ENCODE data around the gene ZBTB20.

Gene ZBTB20

GRCh38 chr3:114454551-114455251 lies 692.4 kb downstream of the ZBTB20 start:
- no peak overlapping the region for H3K4me3 Mint-ChIP-seq
- no peak overlapping the region for H3K27ac Mint-ChIP-seq (ENCODE audit: low read depth)
- H3K4me1 Mint-ChIP-seq: no peaks in the 10 kb centered on the region
- ATAC-seq (replicated peaks; ENCODE audit: extremely low read depth, poor library complexity, severe bottlenecking) (no peak), DNase-seq (ENCODE audit: low spot score in 2 of 2) (no peak)
- H3K27me3 Mint-ChIP-seq: no peaks in the 10 kb centered on the region
- no peaks in the 10 kb centered on the region for H3K9me3 Mint-ChIP-seq
- H3K36me3 Mint-ChIP-seq (ENCODE audit: insufficient read depth): no peaks in the 10 kb centered on the region

GRCh38 chr3:114453361-114453780 lies 693.7 kb downstream of the ZBTB20 start:
- no peak for ATAC-seq (replicated peaks; ENCODE audit: extremely low read depth, poor library complexity, severe bottlenecking)
- Mint-ChIP-seq H3K27me3 (no peaks in the 10 kb centered on the region), H3K27ac (ENCODE audit: low read depth) (no peak overlapping the region), H3K4me1 (no peaks in the 10 kb centered on the region), H3K9me3 (no peaks in the 10 kb centered on the region), H3K4me3 (no peak overlapping the region), H3K36me3 (ENCODE audit: insufficient read depth) (no peaks in the 10 kb centered on the region)
- DNase-seq (ENCODE audit: low spot score in 2 of 2): no peak

DNA sequence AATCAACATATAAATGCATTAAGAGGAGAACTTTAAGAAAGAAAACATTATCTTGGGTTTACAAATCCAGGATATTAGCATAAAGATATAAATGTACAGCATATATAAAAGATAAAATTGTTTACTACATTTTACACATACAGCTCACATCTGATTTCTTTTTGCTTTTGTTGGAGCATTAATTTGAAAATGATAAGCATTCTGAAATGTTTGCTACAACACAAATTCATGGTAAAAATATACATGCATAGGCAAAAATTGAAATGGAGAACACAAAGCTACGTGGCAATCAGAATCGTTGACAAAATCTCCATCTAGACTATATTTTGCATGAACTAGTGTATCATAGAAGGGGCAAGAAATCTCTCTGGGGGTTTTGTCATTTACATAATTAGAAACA lies 694.2 kb downstream of the ZBTB20 start:
- H3K4me1 Mint-ChIP-seq: peaks cover 2% of the 10 kb centered on the region
- ATAC-seq (replicated peaks; ENCODE audit: extremely low read depth, poor library complexity, severe bottlenecking) (no peak), DNase-seq (ENCODE audit: low spot score in 2 of 2) (no peak)
- H3K9me3 Mint-ChIP-seq: no peaks in the 10 kb centered on the region
- no peaks in the 10 kb centered on the region for H3K27me3 Mint-ChIP-seq
- H3K27ac Mint-ChIP-seq (ENCODE audit: low read depth): no peak overlapping the region
- no peak overlapping the region for H3K4me3 Mint-ChIP-seq
- H3K36me3 Mint-ChIP-seq (ENCODE audit: insufficient read depth): no peaks in the 10 kb centered on the region

GRCh38 chr3:114452256-114452655 lies 694.8 kb downstream of the ZBTB20 start:
- no peak overlapping the region for H3K4me3 Mint-ChIP-seq

DNA sequence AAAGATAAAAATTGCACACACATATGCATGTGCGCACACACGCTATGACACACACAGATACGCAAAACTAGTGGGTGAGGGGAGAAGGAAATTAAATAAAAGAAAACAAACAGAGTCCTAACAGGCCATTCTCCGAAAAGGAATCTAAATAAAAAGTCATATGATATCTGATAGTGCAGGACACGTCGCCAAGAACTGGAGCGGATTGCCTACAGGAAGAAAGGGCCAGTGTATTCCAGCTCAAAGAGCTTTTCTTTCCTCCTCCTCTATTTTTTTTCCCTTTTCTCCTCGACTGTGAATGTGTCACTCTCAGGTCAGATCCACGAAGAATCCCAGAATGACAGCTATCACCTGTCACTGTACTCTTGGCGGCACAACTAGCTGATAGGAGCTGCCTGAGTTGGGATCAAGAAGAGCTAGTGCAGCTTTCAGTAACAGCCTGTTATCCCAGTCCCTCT lies 695.5 kb downstream of the ZBTB20 start:
- Mint-ChIP-seq H3K4me3 (no peak overlapping the region), H3K36me3 (ENCODE audit: insufficient read depth) (no peaks in the 10 kb centered on the region), H3K27ac (ENCODE audit: low read depth) (no peak overlapping the region), H3K27me3 (no peaks in the 10 kb centered on the region), H3K4me1 (peaks cover 4% of the 10 kb centered on the region), H3K9me3 (no peaks in the 10 kb centered on the region)
- ATAC-seq (replicated peaks; ENCODE audit: extremely low read depth, poor library complexity, severe bottlenecking) (no peak), DNase-seq (ENCODE audit: low spot score in 2 of 2) (no peak)

More at GRCh38 chr3:114452256-114452655, 694.8 kb downstream of the ZBTB20 start:
- Mint-ChIP-seq H3K9me3 (no peaks in the 10 kb centered on the region), H3K36me3 (ENCODE audit: insufficient read depth) (no peaks in the 10 kb centered on the region), H3K27me3 (no peaks in the 10 kb centered on the region), H3K4me1 (peaks cover 4% of the 10 kb centered on the region), H3K27ac (ENCODE audit: low read depth) (no peak overlapping the region)
- no peak for ATAC-seq (replicated peaks; ENCODE audit: extremely low read depth, poor library complexity, severe bottlenecking)
- DNase-seq (ENCODE audit: low spot score in 2 of 2): no peak

DNA sequence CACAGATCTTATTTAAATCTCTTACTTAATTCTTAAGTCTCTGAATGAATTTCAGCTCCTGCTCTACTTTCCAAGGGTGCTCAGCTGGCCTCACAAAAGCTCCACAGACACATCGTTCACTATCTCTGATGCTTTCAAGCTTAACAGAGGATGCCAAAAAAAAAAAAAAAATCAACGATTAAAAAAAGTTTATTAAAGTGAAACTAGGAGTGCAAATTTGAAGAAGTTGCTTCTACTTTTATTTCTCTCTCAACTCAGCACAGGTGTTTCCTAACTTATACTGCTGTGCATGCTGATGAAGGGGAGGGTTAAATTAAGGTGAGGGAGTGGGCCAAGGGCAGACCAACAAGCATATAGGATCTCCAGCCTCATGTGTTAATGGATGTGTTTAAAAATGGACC lies 696.0 kb downstream of the ZBTB20 start:
- no peaks in the 10 kb centered on the region for H3K9me3 Mint-ChIP-seq
- H3K36me3 Mint-ChIP-seq (ENCODE audit: insufficient read depth): no peaks in the 10 kb centered on the region
- H3K4me3 Mint-ChIP-seq: no peak overlapping the region
- DNase-seq (ENCODE audit: low spot score in 2 of 2) (no peak), ATAC-seq (replicated peaks; ENCODE audit: extremely low read depth, poor library complexity, severe bottlenecking) (no peak)
- no peaks in the 10 kb centered on the region for H3K27me3 Mint-ChIP-seq
- H3K27ac Mint-ChIP-seq (ENCODE audit: low read depth): no peak overlapping the region
- H3K4me1 Mint-ChIP-seq: peaks cover 4% of the 10 kb centered on the region

DNA sequence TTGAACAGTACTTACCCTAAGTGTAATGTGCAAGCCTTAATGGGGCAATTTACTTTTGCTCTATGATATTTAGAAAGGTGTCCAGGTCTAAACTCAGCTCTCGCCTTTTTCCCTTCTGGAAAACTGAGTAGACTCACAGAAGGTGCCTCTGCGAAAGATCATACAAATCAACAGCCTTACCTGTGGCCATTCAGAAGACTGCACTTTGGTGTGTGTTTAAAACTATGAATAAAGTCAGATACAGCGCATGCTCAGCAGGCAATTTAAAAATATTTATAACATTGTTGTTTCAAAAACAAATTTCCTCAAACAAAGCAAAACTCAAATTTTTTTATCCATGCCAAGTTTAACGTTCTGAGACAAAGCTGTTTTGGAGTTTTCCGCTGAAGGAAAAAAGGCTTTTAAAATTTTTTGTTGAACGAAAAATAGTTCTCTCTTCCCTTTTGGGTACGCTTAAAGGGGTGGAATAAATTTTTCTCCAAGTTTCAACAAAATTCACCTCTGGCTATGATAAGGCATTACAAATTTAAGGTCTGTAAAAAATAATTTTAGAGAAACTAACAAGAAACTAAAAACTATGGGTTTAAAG lies 697.0 kb downstream of the ZBTB20 start:
- Mint-ChIP-seq H3K9me3 (no peaks in the 10 kb centered on the region), H3K4me3 (no peak overlapping the region), H3K4me1 (peaks cover 4% of the 10 kb centered on the region), H3K27ac (ENCODE audit: low read depth) (no peak overlapping the region), H3K36me3 (ENCODE audit: insufficient read depth) (no peaks in the 10 kb centered on the region), H3K27me3 (no peaks in the 10 kb centered on the region)
- ATAC-seq (replicated peaks; ENCODE audit: extremely low read depth, poor library complexity, severe bottlenecking): no peak
- no peak for DNase-seq (ENCODE audit: low spot score in 2 of 2)

GRCh38 chr3:114449271-114450007 lies 697.6 kb downstream of the ZBTB20 start:
- ATAC-seq (replicated peaks; ENCODE audit: extremely low read depth, poor library complexity, severe bottlenecking) (no peak), DNase-seq (ENCODE audit: low spot score in 2 of 2) (no peak)
- Mint-ChIP-seq H3K9me3 (no peaks in the 10 kb centered on the region), H3K27me3 (no peaks in the 10 kb centered on the region), H3K27ac (ENCODE audit: low read depth) (no peak overlapping the region), H3K36me3 (ENCODE audit: insufficient read depth) (no peaks in the 10 kb centered on the region), H3K4me3 (no peak overlapping the region), H3K4me1 (peaks cover 4% of the 10 kb centered on the region)

GRCh38 chr3:114447950-114448479 lies 699.1 kb downstream of the ZBTB20 start:
- DNase-seq (ENCODE audit: low spot score in 2 of 2) (no peak), ATAC-seq (replicated peaks; ENCODE audit: extremely low read depth, poor library complexity, severe bottlenecking) (no peak)
- peaks cover 4% of the 10 kb centered on the region for H3K4me1 Mint-ChIP-seq
- no peaks in the 10 kb centered on the region for H3K36me3 Mint-ChIP-seq (ENCODE audit: insufficient read depth)
- H3K27ac Mint-ChIP-seq (ENCODE audit: low read depth): no peak overlapping the region
- no peaks in the 10 kb centered on the region for H3K9me3 Mint-ChIP-seq
- H3K4me3 Mint-ChIP-seq: no peak overlapping the region
- H3K27me3 Mint-ChIP-seq: no peaks in the 10 kb centered on the region

- ATAC-seq (replicated peaks; ENCODE audit: extremely low read depth, poor library complexity, severe bottlenecking) (no peak), DNase-seq (ENCODE audit: low spot score in 2 of 2) (no peak)
- no peak overlapping the region for H3K27ac Mint-ChIP-seq (ENCODE audit: low read depth)
- no peaks in the 10 kb centered on the region for H3K27me3 Mint-ChIP-seq
- H3K36me3 Mint-ChIP-seq (ENCODE audit: insufficient read depth): no peaks in the 10 kb centered on the region
- no peaks in the 10 kb centered on the region for H3K9me3 Mint-ChIP-seq
- peaks cover 9% of the 10 kb centered on the region for H3K4me1 Mint-ChIP-seq
- H3K4me3 Mint-ChIP-seq: no peak overlapping the region
These were observed 699.5 kb downstream of the ZBTB20 start for GRCh38 chr3:114447545-114447944.

- no peak overlapping the region for H3K27ac Mint-ChIP-seq (ENCODE audit: low read depth)
- H3K36me3 Mint-ChIP-seq (ENCODE audit: insufficient read depth): no peaks in the 10 kb centered on the region
- H3K4me1 Mint-ChIP-seq: peaks cover 10% of the 10 kb centered on the region
- no peak for ATAC-seq (replicated peaks; ENCODE audit: extremely low read depth, poor library complexity, severe bottlenecking)
- no peak overlapping the region for H3K4me3 Mint-ChIP-seq
- DNase-seq (ENCODE audit: low spot score in 2 of 2): no peak
- no peaks in the 10 kb centered on the region for H3K27me3 Mint-ChIP-seq
- H3K9me3 Mint-ChIP-seq: no peaks in the 10 kb centered on the region
These were observed 700.5 kb downstream of the ZBTB20 start for GRCh38 chr3:114446600-114446999.

GRCh38 chr3:114445233-114445632 lies 701.9 kb downstream of the ZBTB20 start:
- H3K4me3 Mint-ChIP-seq: no peak overlapping the region
- H3K27me3 Mint-ChIP-seq: no peaks in the 10 kb centered on the region
- peaks cover 10% of the 10 kb centered on the region for H3K4me1 Mint-ChIP-seq
- H3K36me3 Mint-ChIP-seq (ENCODE audit: insufficient read depth): no peaks in the 10 kb centered on the region
- DNase-seq (ENCODE audit: low spot score in 2 of 2) (no peak), ATAC-seq (replicated peaks; ENCODE audit: extremely low read depth, poor library complexity, severe bottlenecking) (no peak)
- H3K9me3 Mint-ChIP-seq: no peaks in the 10 kb centered on the region
- H3K27ac Mint-ChIP-seq (ENCODE audit: low read depth): no peak overlapping the region
